NCI-H1436 (cell line): ENCODE measurements around the gene LRSAM1.

ENCODE experiments used
- DNase-seq: peaks from one replicate; lab custom pipeline; 2025; lab: John Stamatoyannopoulos, UW

LRSAM1 gene

GRCh38 chr9:127426756-127427155 is 24.6 kb upstream of the LRSAM1 start:
- no peak for DNase-seq

GRCh38 chr9:127428348-127428747 is 23.0 kb upstream of the LRSAM1 start:
- DNase-seq: no peak

GRCh38 chr9:127430415-127430814 is 20.9 kb upstream of the LRSAM1 start:
- no peak for DNase-seq

GRCh38 chr9:127437497-127438264 is 13.6 kb upstream of the LRSAM1 start:
- no peak for DNase-seq

GRCh38 chr9:127438394-127438793 is 12.9 kb upstream of the LRSAM1 start:
- no peak for DNase-seq

- no peak for DNase-seq
These were observed 6.9 kb upstream of the LRSAM1 start for GRCh38 chr9:127444283-127444920.

- no peak for DNase-seq
These were observed 6.1 kb upstream of the LRSAM1 start for GRCh38 chr9:127444921-127445850.

GRCh38 chr9:127445851-127446712 is 5.2 kb upstream of the LRSAM1 start:
- no peak for DNase-seq

GRCh38 chr9:127446713-127447415 is 4.4 kb upstream of the LRSAM1 start:
- no peak for DNase-seq

- DNase-seq: no peak
These were observed 3.7 kb upstream of the LRSAM1 start for GRCh38 chr9:127447416-127448111.

- no peak for DNase-seq
These were observed 3.1 kb upstream of the LRSAM1 start for GRCh38 chr9:127448112-127448805.

GRCh38 chr9:127449332-127449966 is 1.9 kb upstream of the LRSAM1 start:
- no peak for DNase-seq

GRCh38 chr9:127450243-127450760 is 1.0 kb upstream of the LRSAM1 start:
- DNase-seq: no peak

- DNase-seq: no peak
These were observed 223 bp downstream of the LRSAM1 start for GRCh38 chr9:127451608-127451857.

- no peak for DNase-seq
These were observed 747 bp downstream of the LRSAM1 start for GRCh38 chr9:127451858-127452656.

- no peak for DNase-seq
These were observed 1.4 kb downstream of the LRSAM1 start for GRCh38 chr9:127452691-127453090.

- DNase-seq: no peak
These were observed 4.1 kb downstream of the LRSAM1 start for GRCh38 chr9:127455324-127455992.
